ENCODE measurements around the gene CUX1.
A peak's percentile ranks its signal among the peaks of the same experiment; 100 is the strongest.

CUX1 gene

GRCh38 chr7:101875283-101875846, 57.9 kb downstream of the CUX1 start:
- Mint-ChIP-seq H3K27ac (peak overlapping the region; percentile 85), H3K36me3 (ENCODE audit: low read depth) (peaks cover 8% of the 10 kb centered on the region), H3K4me1 (peaks cover 68% of the 10 kb centered on the region), H3K9me3 (no peaks in the 10 kb centered on the region), H3K4me3 (no peak overlapping the region), H3K27me3 (ENCODE audit: low read depth, poor library complexity) (peaks cover 2% of the 10 kb centered on the region)
- no peak for TF ChIP-seq CTCF (IDR thresholded peaks at IDR 0.05)
- DNase-seq, result no peak

GRCh38 chr7:101877882-101878591, 60.6 kb downstream of the CUX1 start:
- TF ChIP-seq CTCF (IDR thresholded peaks at IDR 0.05), result no peak
- no peaks in the 10 kb centered on the region for H3K9me3 Mint-ChIP-seq
- H3K27me3 Mint-ChIP-seq (ENCODE audit: low read depth, poor library complexity), result no peaks in the 10 kb centered on the region
- no peak overlapping the region for H3K4me3 Mint-ChIP-seq
- H3K36me3 Mint-ChIP-seq (ENCODE audit: low read depth), result peaks cover 8% of the 10 kb centered on the region
- no peak for DNase-seq
- H3K4me1 Mint-ChIP-seq, result peaks cover 79% of the 10 kb centered on the region
- H3K27ac Mint-ChIP-seq, result peak overlapping the region; percentile 42

- H3K27ac Mint-ChIP-seq, result no peak overlapping the region
- H3K9me3 Mint-ChIP-seq, result no peaks in the 10 kb centered on the region
- no peak overlapping the region for H3K4me3 Mint-ChIP-seq
- peaks cover 81% of the 10 kb centered on the region for H3K4me1 Mint-ChIP-seq
- DNase-seq, result no peak
- peaks cover 8% of the 10 kb centered on the region for H3K36me3 Mint-ChIP-seq (ENCODE audit: low read depth)
- no peak for TF ChIP-seq CTCF (IDR thresholded peaks at IDR 0.05)
- H3K27me3 Mint-ChIP-seq (ENCODE audit: low read depth, poor library complexity), result no peaks in the 10 kb centered on the region
Observed at GRCh38 chr7:101878938-101879337, 61.5 kb downstream of the CUX1 start.

GRCh38 chr7:101879565-101879964, 62.1 kb downstream of the CUX1 start:
- Mint-ChIP-seq H3K27me3 (ENCODE audit: low read depth, poor library complexity) (no peaks in the 10 kb centered on the region), H3K9me3 (no peaks in the 10 kb centered on the region), H3K4me3 (no peak overlapping the region), H3K36me3 (ENCODE audit: low read depth) (peaks cover 8% of the 10 kb centered on the region), H3K27ac (peak overlapping the region; percentile 92), H3K4me1 (peaks cover 81% of the 10 kb centered on the region)
- DNase-seq, result no peak
- no peak for TF ChIP-seq CTCF (IDR thresholded peaks at IDR 0.05)

GRCh38 chr7:101880282-101881054, 63.0 kb downstream of the CUX1 start:
- peak overlapping the region; percentile 92 for H3K27ac Mint-ChIP-seq
- TF ChIP-seq CTCF (IDR thresholded peaks at IDR 0.05), result no peak
- peak overlapping the region; percentile 34 for H3K4me3 Mint-ChIP-seq
- no peaks in the 10 kb centered on the region for H3K27me3 Mint-ChIP-seq (ENCODE audit: low read depth, poor library complexity)
- no peaks in the 10 kb centered on the region for H3K9me3 Mint-ChIP-seq
- peaks cover 8% of the 10 kb centered on the region for H3K36me3 Mint-ChIP-seq (ENCODE audit: low read depth)
- no peak for DNase-seq
- H3K4me1 Mint-ChIP-seq, result peaks cover 81% of the 10 kb centered on the region
